Fibroblast of villous mesenchyme (primary cell): ENCODE data around the gene TSPAN15. TPM values are rescaled to one million over a fixed set of nuclear protein-coding genes. Genes with fewer than 3 reads are reported as not detected.

Experiments
- DNase-seq: peaks from one replicate; pipeline ENCODE4 v3.0.0-alpha.2; 2010; ENCODE audit warnings: low read depth
- H3K4me3 ChIP-seq: 2 replicates; pipeline ENCODE4 v1.5.1; 2011; ENCODE audit warnings: low read depth, mild to moderate bottlenecking, low read length
- CTCF ChIP-seq: IDR thresholded peaks from 2 replicates; pipeline ENCODE4 v1.5.1; 2012; ENCODE audit warnings: low read depth, mild to moderate bottlenecking, low read length; ENCODE audit not compliant: insufficient read depth
- total RNA-seq: library from RNA; depleted of rRNA; stranded (reverse); fragments of >200 nt; gene quantifications from 2 replicates; pipeline ENCODE4 v1.2.3, GENCODE V29; 2012

Gene TSPAN15
- total RNA-seq, 1 donor: 6.0 TPM

GRCh38 chr10:69411476-69411875 lies 39.8 kb upstream of the TSPAN15 start:
- no peak overlapping the region for H3K4me3 ChIP-seq
- no peak for DNase-seq
- no peak for TF ChIP-seq CTCF

- DNase-seq: no peak
- no peak for TF ChIP-seq CTCF
Observed at GRCh38 chr10:69412232-69412790, 39.0 kb upstream of the TSPAN15 start.

GRCh38 chr10:69413221-69413865 lies 37.9 kb upstream of the TSPAN15 start:
- TF ChIP-seq CTCF: peak; percentile 74
- peak; percentile 76 for DNase-seq
- H3K4me3 ChIP-seq: no peak overlapping the region

More at GRCh38 chr10:69412232-69412790, 39.0 kb upstream of the TSPAN15 start:
- H3K4me3 ChIP-seq: no peak overlapping the region

- H3K4me3 ChIP-seq: no peak overlapping the region
- no peak for TF ChIP-seq CTCF
- no peak for DNase-seq
Observed at GRCh38 chr10:69414036-69415018, 36.9 kb upstream of the TSPAN15 start.

GRCh38 chr10:69415049-69415448 lies 36.2 kb upstream of the TSPAN15 start:
- H3K4me3 ChIP-seq: no peak overlapping the region
- no peak for DNase-seq
- no peak for TF ChIP-seq CTCF

- no peak for TF ChIP-seq CTCF
- DNase-seq: no peak
- H3K4me3 ChIP-seq: no peak overlapping the region
Observed at GRCh38 chr10:69415951-69416350, 35.3 kb upstream of the TSPAN15 start.
